ENCODE measurements around the gene NPHP4. TPM values are rescaled to one million over a fixed set of nuclear protein-coding genes. Genes with fewer than 3 reads are reported as not detected.

Gene NPHP4
- total RNA-seq, 4 donors from 2014 or later: 9.2 to 35.5 (median 18.3) TPM

- no peaks in the 10 kb centered on the region for H3K4me1 ChIP-seq
- no peak for DNase-seq
- H3K27me3 ChIP-seq: no peaks in the 10 kb centered on the region
- H3K36me3 ChIP-seq: no peaks in the 10 kb centered on the region
- no peak overlapping the region for H3K4me3 ChIP-seq
- TF ChIP-seq POLR2A (IDR thresholded peaks at IDR 0.05): no peak
- no peak for TF ChIP-seq CTCF (IDR thresholded peaks at IDR 0.05)
- no peaks in the 10 kb centered on the region for H3K9me3 ChIP-seq
- H3K27ac ChIP-seq: no peak overlapping the region
Observed at GRCh38 chr1:5835179-5835562, 157.1 kb downstream of the NPHP4 start.

- Histone ChIP-seq H3K4me3 (no peak overlapping the region), H3K27me3 (no peaks in the 10 kb centered on the region), H3K9me3 (no peaks in the 10 kb centered on the region), H3K36me3 (no peaks in the 10 kb centered on the region), H3K27ac (no peak overlapping the region), H3K4me1 (no peaks in the 10 kb centered on the region)
- TF ChIP-seq POLR2A (IDR thresholded peaks at IDR 0.05): no peak
- TF ChIP-seq CTCF (IDR thresholded peaks at IDR 0.05): no peak
- no peak for DNase-seq
Observed at GRCh38 chr1:5834477-5835178, 157.6 kb downstream of the NPHP4 start.

GRCh38 chr1:5833911-5834310 lies 158.3 kb downstream of the NPHP4 start:
- Histone ChIP-seq H3K36me3 (no peaks in the 10 kb centered on the region), H3K27ac (no peak overlapping the region), H3K9me3 (no peaks in the 10 kb centered on the region), H3K4me3 (no peak overlapping the region), H3K4me1 (no peaks in the 10 kb centered on the region), H3K27me3 (no peaks in the 10 kb centered on the region)
- no peak for DNase-seq
- TF ChIP-seq CTCF (IDR thresholded peaks at IDR 0.05): no peak
- TF ChIP-seq POLR2A (IDR thresholded peaks at IDR 0.05): no peak

- TF ChIP-seq CTCF (IDR thresholded peaks at IDR 0.05) (no peak), POLR2A (IDR thresholded peaks at IDR 0.05) (no peak)
- no peak overlapping the region for H3K27ac ChIP-seq
- H3K4me1 ChIP-seq: no peaks in the 10 kb centered on the region
- no peaks in the 10 kb centered on the region for H3K27me3 ChIP-seq
- no peak for DNase-seq
- H3K36me3 ChIP-seq: no peaks in the 10 kb centered on the region
- no peak overlapping the region for H3K4me3 ChIP-seq
- H3K9me3 ChIP-seq: no peaks in the 10 kb centered on the region
Observed at GRCh38 chr1:5832916-5833895, 159.0 kb downstream of the NPHP4 start.

GRCh38 chr1:5831600-5832335 lies 160.5 kb downstream of the NPHP4 start:
- Histone ChIP-seq H3K27me3 (no peaks in the 10 kb centered on the region), H3K4me3 (no peak overlapping the region), H3K36me3 (no peaks in the 10 kb centered on the region), H3K4me1 (no peaks in the 10 kb centered on the region), H3K27ac (no peak overlapping the region), H3K9me3 (no peaks in the 10 kb centered on the region)
- no peak for DNase-seq
- TF ChIP-seq POLR2A (IDR thresholded peaks at IDR 0.05) (no peak), CTCF (IDR thresholded peaks at IDR 0.05) (no peak)
